Kidney (tissue), 14 donors: ENCODE data around the gene PPP1R9B. TPM values are rescaled to one million over a fixed set of nuclear protein-coding genes. Genes with fewer than 3 reads are reported as not detected.
A peak's percentile ranks its signal among the peaks of the same experiment; 100 is the strongest.

Experiments used
- DNase-seq, 5 donors: peaks; one replicate each; pipeline ENCODE4 v3.0.0-alpha.2; 2013 to 2020
- FAIRE-seq: peaks from 2 replicates; lab custom pipeline; 2012; peaks lifted over from hg19 to GRCh38; lab: Jason Lieb, UNC
- H3K27ac ChIP-seq, 2 donors: one replicate each; pipeline ENCODE4 v1.7.0; 2013; ENCODE audit warnings: low read depth in 2 of 2, low read length in 2 of 2, inconsistent platforms in 1 of 2
- H3K27me3 ChIP-seq: one replicate; pipeline ENCODE4 v1.7.1; 2013; ENCODE audit warnings: low read length, inconsistent platforms; ENCODE audit not compliant: control insufficient read depth, insufficient read depth
- H3K36me3 ChIP-seq, 3 donors: one replicate each; pipeline versions ENCODE4 v1.7.0 to v1.7.1; 2013; ENCODE audit warnings: low read length in 3 of 3, control low read depth in 1 of 3, inconsistent platforms in 1 of 3; ENCODE audit not compliant: insufficient read depth in 3 of 3, control insufficient read depth in 2 of 3
- H3K4me1 ChIP-seq, 3 donors: one replicate each; pipeline versions ENCODE4 v1.7.0 to v1.7.1; 2013; ENCODE audit warnings: low read length in 3 of 3, inconsistent platforms in 1 of 3, low read depth in 1 of 3; ENCODE audit not compliant: control insufficient read depth in 2 of 3, insufficient read depth in 2 of 3
- H3K4me3 ChIP-seq, 3 donors: one replicate each; pipeline versions ENCODE4 v1.7.0 to v1.8.1; 2013; ENCODE audit warnings: low read length in 3 of 3, control low read depth in 1 of 3, inconsistent platforms in 1 of 3
- H3K9ac ChIP-seq, 3 donors: one replicate each; pipeline versions ENCODE4 v1.7.0 to v1.7.1; 2013; ENCODE audit warnings: low read length in 3 of 3, control low read depth in 1 of 3, inconsistent platforms in 1 of 3
- H3K9me3 ChIP-seq, 3 donors: one replicate each; pipeline versions ENCODE4 v1.7.0 to v1.7.1; 2013; ENCODE audit warnings: low read length in 3 of 3, control low read depth in 1 of 3, inconsistent platforms in 1 of 3; ENCODE audit not compliant: control insufficient read depth in 2 of 3, insufficient read depth in 1 of 3
- intact Hi-C: fragments of 100-400 bp; cut with DNase I; formaldehyde crosslinking; loops from one replicate; pipeline ENCODE4 v1.11.1; 2022
- polyA plus RNA-seq: library from polyadenylated mRNA; stranded (reverse); fragments of 350-450 nt; fragmentation: Illumina TruSeq; extraction: RNeasy Lipid Tissue Mini Kit (QIAGEN cat#74804); gene quantifications from one replicate; pipeline ENCODE4 v1.2.3, GENCODE V29; 2014; ENCODE audit warnings: low read depth, low replicate concordance; ENCODE audit not compliant: insufficient read depth
- total RNA-seq: library from RNA; stranded (reverse); fragmentation: NEBNext Ultra II Directional; extraction: Animal tissue kit (Norgen Biotek cat#: 25700); gene quantifications from one replicate; pipeline ENCODE4 v1.2.1, GENCODE V29; 2021
- TF ChIP-seq, protein P1 (sequence below): IDR thresholded peaks from 3 replicates; pipeline ENCODE4 v1.5.1; 2012; ENCODE audit warnings: mild to moderate bottlenecking, moderate library complexity, borderline replicate concordance; ENCODE audit not compliant: insufficient read depth; ENCODE audit errors: extremely low read depth
- donor health status: control.
- donor health status: control.
- donor health status: control.
- donor health status: control.
- donor health status: control.
- donor health status: DM: yes; HTN: yes; CAD: no.
- donor health status: Normal renal cell carcinoma (clear cell type).

Gene PPP1R9B
- total and polyA plus RNA-seq, 2 donors from 2014 or later = 17.1 to 64.4 TPM

GRCh38 chr17:50096758-50097157 lies 53.7 kb downstream of the PPP1R9B start:
- H3K9me3 ChIP-seq = no peaks in the 10 kb centered on the region
- TF ChIP-seq, protein P1, sequence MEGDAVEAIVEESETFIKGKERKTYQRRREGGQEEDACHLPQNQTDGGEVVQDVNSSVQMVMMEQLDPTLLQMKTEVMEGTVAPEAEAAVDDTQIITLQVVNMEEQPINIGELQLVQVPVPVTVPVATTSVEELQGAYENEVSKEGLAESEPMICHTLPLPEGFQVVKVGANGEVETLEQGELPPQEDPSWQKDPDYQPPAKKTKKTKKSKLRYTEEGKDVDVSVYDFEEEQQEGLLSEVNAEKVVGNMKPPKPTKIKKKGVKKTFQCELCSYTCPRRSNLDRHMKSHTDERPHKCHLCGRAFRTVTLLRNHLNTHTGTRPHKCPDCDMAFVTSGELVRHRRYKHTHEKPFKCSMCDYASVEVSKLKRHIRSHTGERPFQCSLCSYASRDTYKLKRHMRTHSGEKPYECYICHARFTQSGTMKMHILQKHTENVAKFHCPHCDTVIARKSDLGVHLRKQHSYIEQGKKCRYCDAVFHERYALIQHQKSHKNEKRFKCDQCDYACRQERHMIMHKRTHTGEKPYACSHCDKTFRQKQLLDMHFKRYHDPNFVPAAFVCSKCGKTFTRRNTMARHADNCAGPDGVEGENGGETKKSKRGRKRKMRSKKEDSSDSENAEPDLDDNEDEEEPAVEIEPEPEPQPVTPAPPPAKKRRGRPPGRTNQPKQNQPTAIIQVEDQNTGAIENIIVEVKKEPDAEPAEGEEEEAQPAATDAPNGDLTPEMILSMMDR = no peak
- intact Hi-C loops = loop anchor here (10.0 kb wide), 1 partner anchor 198 kb away; no protein-coding TSS in a partner anchor
- H3K9ac ChIP-seq = peak overlapping the region in 1 of 3 donors; percentile 94
- H3K27ac ChIP-seq = peak overlapping the region; percentile 85 to 90
- DNase-seq = peak in 1 of 5 donors; percentile 48
- H3K36me3 ChIP-seq = peaks cover 2 to 36% (median 7%) of the 10 kb centered on the region in 3 donors
- H3K27me3 ChIP-seq = no peaks in the 10 kb centered on the region
- H3K4me3 ChIP-seq = peak overlapping the region in 2 of 3 donors; percentile 95 to 96
- H3K4me1 ChIP-seq = peaks cover 0 to 46% (median 44%) of the 10 kb centered on the region in 3 donors
- FAIRE-seq = no peak

DNA sequence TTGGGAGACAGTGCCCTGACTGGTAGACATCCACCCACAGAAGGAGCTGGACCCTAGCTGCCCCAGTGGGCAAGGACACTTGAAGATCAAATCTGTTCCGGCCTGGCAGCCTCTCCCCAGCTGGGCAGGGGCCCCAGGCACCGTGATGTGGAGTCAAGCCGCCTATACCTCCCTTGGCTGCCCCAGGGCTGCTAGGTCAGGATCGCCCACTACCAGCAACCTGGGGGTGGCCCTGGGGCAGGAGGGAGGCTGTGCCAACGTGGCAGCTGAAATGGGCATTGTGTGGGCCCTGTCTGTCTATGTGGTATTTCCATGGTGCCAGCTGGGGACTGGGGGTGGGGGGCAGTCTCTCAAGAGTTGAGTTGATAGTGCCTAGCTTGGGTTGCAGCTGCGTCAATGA lies 54.4 kb downstream of the PPP1R9B start:
- Histone ChIP-seq H3K27ac (peak overlapping the region; percentile 85 to 90), H3K9ac (peak overlapping the region; percentile 86 to 94 (median 92)), H3K4me3 (peak overlapping the region; percentile 94 to 96 (median 95)), H3K36me3 (peaks cover 2 to 33% (median 7%) of the 10 kb centered on the region in 3 donors), H3K27me3 (no peaks in the 10 kb centered on the region), H3K9me3 (no peaks in the 10 kb centered on the region), H3K4me1 (peaks cover 0 to 41% (median 39%) of the 10 kb centered on the region in 3 donors)
- peak in 1 of 5 donors; percentile 75 for DNase-seq
- TF ChIP-seq, protein P1 = no peak
- intact Hi-C loops = loop anchor here (10.0 kb wide), 1 partner anchor 199 kb away; no protein-coding TSS in a partner anchor
- FAIRE-seq = no peak

GRCh38 chr17:50095626-50096037 lies 54.8 kb downstream of the PPP1R9B start:
- Histone ChIP-seq H3K36me3 (peaks cover 2 to 29% (median 7%) of the 10 kb centered on the region in 3 donors), H3K9me3 (no peaks in the 10 kb centered on the region), H3K4me3 (peak overlapping the region; percentile 94 to 96 (median 95)), H3K4me1 (peaks cover 0 to 37% (median 34%) of the 10 kb centered on the region in 3 donors), H3K9ac (peak overlapping the region; percentile 86 to 94 (median 92)), H3K27ac (peak overlapping the region; percentile 85 to 90), H3K27me3 (no peaks in the 10 kb centered on the region)
- TF ChIP-seq, protein P1 = no peak
- intact Hi-C loops = loop anchor here (10.0 kb wide), 1 partner anchor 199 kb away; no protein-coding TSS in a partner anchor
- peak in 4 of 5 donors; percentile 55 to 77 (median 72) for DNase-seq
- FAIRE-seq = no peak
